Activated CD8-positive, alpha-beta memory T cell treated with anti-CD3 and anti-CD28 coated beads, Interleukin-2, amount 50 U/mL, for 1 hour (primary cell): Measurements from ENCODE around the gene POM121L2.

Source experiments
- DNase-seq: peaks from one replicate; pipeline ENCODE4 v3.0.0-alpha.2; 2020; ENCODE audit errors: extremely low read depth

Gene POM121L2

GRCh38 chr6:27260369-27260768 is 51.7 kb downstream of the POM121L2 start:
- no peak for DNase-seq
